Stimulated activated CD4-positive, alpha-beta T cell treated with anti-CD3 and anti-CD28 coated beads, Interleukin-1b, Interleukin-23, amount 100 ng/mL, for 1 hour (primary cell): ENCODE results near the gene ITGA11.

Experiments
- DNase-seq, 2 donors: peaks; one replicate each; pipeline ENCODE4 v3.0.0-alpha.2; 2020; ENCODE audit warnings: low read depth in 2 of 2

The ITGA11 gene

GRCh38 chr15:68289621-68290352 is 142.2 kb downstream of the ITGA11 start:
- DNase-seq, result no peak

GRCh38 chr15:68289057-68289456 is 142.9 kb downstream of the ITGA11 start:
- DNase-seq, result no peak

- no peak for DNase-seq
These were observed 145.7 kb downstream of the ITGA11 start for GRCh38 chr15:68286256-68286655.

DNA sequence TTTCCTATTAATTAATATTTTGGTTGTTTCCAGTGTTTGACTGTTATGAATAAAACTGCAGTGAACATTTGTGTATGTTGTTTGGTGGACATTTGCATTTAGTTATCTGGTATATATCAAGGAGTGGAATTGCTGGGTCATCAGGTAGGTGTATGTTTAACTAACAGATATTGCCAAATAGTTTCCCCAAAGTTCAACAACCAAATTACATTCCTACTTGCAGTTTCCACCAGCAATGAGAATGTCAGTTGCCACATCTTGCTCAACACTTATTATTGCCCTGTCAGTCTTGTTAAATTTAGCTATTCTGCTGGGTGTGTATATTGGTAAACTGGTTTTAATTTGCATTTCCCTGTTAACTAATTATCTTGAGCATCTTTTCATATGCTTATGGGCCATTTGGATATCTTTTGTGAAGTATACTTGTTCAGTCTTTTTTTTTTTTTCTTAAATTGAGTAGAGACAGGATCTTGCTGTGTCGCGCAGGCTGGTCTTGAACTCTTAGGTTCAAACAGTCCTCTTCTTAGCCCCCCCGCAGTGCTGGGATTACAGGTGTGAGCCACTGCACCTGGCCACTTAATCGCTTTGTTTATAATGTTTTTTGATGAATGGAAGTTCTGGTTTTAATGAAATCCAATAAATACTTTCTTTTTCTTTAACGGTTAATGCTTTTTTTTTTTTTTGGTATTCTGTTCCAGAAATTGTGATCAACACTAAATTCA is 146.5 kb downstream of the ITGA11 start:
- no peak for DNase-seq

DNA sequence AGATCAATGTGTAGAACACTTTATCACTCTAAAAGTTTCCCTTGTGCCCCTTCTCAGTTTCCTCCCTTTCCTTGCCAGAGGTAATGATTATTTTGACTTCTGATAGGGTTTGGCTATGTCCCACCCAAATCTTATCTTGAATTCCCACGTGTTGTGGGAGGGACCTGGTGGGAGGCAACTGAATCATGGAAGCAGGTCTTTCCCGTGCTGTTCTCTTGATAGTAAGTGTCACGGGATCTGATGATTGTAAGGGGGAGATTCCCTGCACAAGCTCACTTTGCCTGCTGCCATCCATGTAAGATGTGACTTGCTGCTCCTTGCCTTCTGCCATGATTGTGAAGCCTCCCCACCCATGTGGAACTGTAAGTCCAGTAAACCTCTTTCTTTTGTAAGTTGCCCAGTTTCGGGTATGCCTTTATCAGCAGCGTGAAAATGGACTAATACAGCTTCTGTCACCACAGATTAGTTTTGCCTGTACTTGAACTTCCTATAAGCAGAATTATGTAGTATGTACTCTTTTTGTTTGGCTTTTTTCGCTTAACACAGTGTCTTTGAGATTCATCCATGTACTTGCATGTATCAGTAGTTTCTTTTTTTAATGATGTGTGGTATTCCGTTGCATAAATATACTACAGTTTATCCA is 147.2 kb downstream of the ITGA11 start:
- no peak for DNase-seq

- no peak for DNase-seq
These were observed 148.6 kb downstream of the ITGA11 start for GRCh38 chr15:68283401-68283800.

DNA sequence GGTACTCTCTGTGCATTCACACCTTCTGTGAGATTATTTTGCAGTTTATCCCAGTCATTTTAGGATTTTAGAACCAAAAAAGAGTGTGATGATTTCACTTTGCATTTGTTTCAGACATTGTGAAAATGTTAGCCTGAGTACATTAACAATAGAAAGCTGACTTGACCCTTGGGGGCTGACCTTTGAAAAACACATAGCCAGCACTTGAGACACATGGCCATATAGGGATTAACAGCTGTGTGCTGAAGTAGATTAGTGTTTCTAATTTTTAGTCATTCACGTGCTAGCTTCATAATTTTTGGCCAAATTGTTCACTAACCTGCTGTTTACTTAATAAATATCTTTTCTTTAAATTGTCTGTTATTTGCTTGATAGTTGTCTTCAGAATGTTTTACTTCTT is 151.0 kb downstream of the ITGA11 start:
- DNase-seq, result no peak

DNA sequence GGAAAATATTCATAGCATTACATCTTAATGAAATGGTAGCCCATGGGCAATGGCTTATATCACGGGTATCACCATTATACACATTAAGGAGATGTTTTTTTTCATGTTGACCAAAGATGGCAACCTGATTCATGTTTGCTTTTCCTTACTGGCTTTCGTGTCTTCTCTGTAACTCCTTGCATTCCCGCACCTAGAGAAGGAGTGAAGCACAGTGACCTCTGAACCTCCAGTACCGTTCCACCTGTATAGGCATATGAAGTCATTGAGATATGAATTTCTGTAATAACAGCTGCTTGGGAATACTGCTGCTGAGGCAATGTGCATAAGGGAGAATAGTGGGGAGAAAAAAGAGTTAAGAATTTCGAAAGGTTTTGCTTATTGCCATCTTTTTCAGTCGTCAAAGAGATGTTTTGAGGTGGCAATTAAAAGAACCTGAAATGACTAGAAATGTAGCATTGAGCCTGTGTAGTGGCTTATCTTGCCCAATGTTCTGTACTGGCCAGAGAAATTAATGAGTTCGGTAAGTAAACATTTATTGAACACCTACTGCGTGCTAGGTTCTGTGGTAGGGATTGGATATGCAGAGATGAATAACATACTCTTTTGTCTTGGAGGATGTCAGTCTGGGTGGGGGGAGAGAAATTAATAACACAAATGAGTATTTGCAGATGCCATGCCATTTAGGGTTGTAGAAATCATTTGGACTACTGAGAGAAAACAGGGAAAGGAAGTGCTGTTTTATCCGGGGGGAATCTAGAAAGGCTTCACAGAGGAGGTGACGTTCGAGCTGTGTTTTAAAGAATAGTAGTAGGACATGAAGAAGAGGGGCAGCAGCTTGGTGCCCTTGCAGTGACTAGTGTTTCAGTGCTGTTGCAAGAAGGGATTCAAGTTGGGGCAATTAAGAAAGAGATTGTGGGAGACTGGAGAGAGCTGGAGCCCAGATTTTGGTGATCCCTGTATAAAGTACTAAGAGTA is 151.9 kb downstream of the ITGA11 start:
- DNase-seq, result no peak

GRCh38 chr15:68278595-68279405 is 153.2 kb downstream of the ITGA11 start:
- no peak for DNase-seq

- peak in 1 of 2 donors; percentile 41 for DNase-seq
These were observed 153.7 kb downstream of the ITGA11 start for GRCh38 chr15:68278345-68278594.

DNA sequence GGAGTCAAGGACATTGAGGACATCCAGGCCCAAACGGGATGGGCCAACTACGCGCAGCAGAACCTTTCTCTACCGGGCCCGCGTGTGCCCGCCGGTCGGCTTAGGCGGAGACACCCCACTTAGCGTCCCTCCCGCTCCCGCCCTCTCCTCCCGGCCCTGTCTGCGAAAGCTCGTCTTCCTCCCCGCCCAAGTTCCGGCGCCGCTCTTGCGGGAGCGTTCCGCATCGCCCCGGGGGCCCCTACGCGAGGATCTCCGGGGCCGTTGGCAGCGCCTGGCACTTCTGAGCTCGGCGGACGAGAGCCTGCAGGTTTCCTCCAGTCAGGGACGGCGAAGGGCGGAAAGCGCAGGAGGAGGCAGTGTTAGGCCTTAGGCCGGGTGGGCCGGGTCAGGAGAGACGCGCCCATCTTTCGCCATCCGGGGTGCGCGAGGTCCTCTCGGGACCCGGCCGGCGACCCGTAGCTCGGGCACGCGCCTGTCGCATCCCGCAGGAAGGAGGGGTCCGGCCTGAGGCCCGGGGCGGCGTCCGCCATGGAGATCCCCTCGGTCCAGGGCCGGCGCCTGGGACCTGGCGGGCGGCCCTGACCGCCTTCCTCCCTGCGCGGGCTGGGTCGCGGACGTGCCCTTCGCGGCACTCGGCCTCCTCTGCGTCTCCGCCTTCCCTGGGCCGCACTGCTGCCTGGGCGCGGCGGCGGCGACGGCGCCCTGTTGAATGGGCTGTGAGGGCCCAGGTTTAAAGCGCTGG is 154.2 kb downstream of the ITGA11 start, which contains the start of gene FEM1B:
Gene FEM1B, plus strand, starts transcription at position 143 of the 742 bp plus-strand sequence. CDS start 673 bp downstream, outside the sequence.
- DNase-seq, result peak; percentile 67 to 74

GRCh38 chr15:68277131-68277602 is 154.8 kb downstream of the ITGA11 start:
- peak in 1 of 2 donors; percentile 17 for DNase-seq

GRCh38 chr15:68276668-68277067 is 155.3 kb downstream of the ITGA11 start:
- no peak for DNase-seq

DNA sequence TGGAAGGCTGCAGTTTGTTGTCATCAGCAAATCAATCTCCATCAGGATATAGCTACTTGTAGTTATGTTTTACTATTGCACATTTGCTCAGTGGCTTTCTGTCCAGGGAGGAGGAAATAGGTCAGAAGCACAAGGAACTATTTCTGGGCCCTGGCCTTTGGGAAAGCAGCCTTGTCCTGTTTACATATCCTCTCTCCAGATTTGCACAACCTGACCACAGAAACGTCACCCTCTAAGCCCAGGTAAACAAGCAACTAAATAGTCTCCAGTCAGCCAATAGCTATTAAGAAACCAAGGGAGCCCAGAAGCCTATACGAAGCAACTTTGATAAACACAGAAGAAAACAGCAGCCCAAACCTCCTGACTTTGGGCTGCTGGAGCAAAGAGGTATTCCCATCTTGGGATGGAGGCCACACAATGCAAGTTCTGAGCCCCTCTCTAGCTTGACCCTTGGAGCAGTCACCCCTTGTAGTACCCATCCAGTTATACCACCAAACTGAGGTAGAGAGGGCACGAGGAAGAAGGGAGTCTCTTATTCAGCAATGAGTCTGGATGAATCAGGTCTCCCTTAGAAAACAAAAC is 156.7 kb downstream of the ITGA11 start:
- no peak for DNase-seq

DNA sequence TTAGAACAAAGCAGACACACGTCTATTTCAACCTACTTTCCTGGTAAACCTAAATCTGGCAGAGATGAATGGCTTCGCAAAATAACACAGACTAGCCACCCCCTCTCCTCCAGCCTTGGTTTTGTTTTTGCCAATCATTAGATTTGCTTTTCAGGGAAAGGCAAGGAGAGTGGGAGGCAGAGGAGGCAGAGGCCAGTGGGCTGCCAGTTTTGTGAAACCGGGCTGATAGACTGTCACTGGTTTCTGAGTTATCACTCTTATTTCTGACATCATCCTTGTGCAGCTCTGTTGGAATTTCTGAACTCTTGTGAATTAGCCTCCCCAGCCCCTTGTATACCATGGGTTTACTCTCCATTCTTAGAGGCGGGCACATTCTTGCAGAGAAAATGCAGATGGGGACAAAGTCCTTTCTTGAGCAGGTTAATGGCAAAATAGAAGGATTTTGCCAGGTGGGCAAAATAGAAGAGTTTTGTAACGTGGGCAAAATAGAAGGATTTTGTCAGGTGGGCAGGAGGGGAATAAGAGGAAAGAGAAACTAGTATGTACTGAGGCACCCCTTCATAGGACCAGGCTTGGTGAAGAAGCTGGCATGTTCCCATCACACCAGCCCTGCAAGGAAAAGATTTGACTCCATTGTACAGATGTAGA is 157.6 kb downstream of the ITGA11 start:
- no peak for DNase-seq

GRCh38 chr15:68272721-68273271 is 159.2 kb downstream of the ITGA11 start:
- no peak for DNase-seq

DNA sequence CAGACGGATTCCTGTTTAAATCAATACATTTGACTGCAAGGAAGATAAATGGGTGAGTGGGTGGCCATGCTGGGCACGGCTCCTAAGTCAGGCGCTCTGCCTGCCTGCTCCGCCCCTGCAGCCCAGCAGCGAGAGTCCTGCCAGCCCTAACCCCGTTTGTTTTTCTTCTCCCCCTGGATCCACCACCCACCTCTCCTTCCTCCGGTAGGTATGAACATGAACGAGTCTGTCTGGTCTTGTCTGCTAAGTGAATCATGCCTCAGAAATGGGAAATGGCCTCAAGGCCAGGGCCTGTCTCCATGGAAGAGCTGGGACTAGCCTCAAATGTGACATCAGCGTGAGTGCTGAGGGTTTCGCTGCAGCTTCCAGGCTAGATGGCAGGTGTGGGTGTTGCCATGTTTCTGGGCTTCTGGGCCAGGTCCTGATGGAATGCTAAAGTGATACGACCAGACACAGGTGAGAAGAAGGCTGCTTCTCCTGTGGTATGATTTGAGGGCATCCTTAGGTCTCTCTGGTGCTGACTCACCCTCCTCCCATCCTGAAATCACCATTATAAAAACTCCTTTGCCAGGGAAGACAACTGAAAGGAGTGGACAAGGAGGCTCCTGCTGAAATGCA is 160.0 kb downstream of the ITGA11 start:
- no peak for DNase-seq

- no peak for DNase-seq
These were observed 163.6 kb downstream of the ITGA11 start for GRCh38 chr15:68268405-68268804.
